Limb (tissue), 2 donors: ENCODE data around the gene DACT1.

Source experiments
- DNase-seq, 2 donors: peaks; one replicate each; pipeline ENCODE4 v3.0.0-alpha.2; 2016; ENCODE audit errors: extremely low spot score in 2 of 2

DACT1 gene

GRCh38 chr14:58635091-58635830 lies 2.5 kb upstream of the DACT1 start:
- DNase-seq, result peak in 1 of 2 donors; percentile 51

GRCh38 chr14:58636129-58636528 lies 1.6 kb upstream of the DACT1 start:
- no peak for DNase-seq

GRCh38 chr14:58637040-58637390 lies 747 bp upstream of the DACT1 start:
- DNase-seq, result peak; percentile 69 to 71

GRCh38 chr14:58638231-58639197 lies 752 bp downstream of the DACT1 start:
- peak in 1 of 2 donors; percentile 72 for DNase-seq

- no peak for DNase-seq
These were observed 1.4 kb downstream of the DACT1 start for GRCh38 chr14:58639198-58639565.

- DNase-seq, result peak; percentile 75 to 91
These were observed 2.2 kb downstream of the DACT1 start for GRCh38 chr14:58639842-58640484.

- no peak for DNase-seq
These were observed 3.2 kb downstream of the DACT1 start for GRCh38 chr14:58640959-58641358.

GRCh38 chr14:58641509-58641908 lies 3.7 kb downstream of the DACT1 start:
- no peak for DNase-seq

GRCh38 chr14:58643366-58643765 lies 5.6 kb downstream of the DACT1 start:
- no peak for DNase-seq

- DNase-seq, result no peak
These were observed 7.9 kb downstream of the DACT1 start for GRCh38 chr14:58645641-58646040.

GRCh38 chr14:58646479-58646878 lies 8.7 kb downstream of the DACT1 start:
- no peak for DNase-seq

- DNase-seq, result no peak
These were observed 10.0 kb downstream of the DACT1 start for GRCh38 chr14:58647777-58648176.

- DNase-seq, result no peak
These were observed 13.1 kb downstream of the DACT1 start for GRCh38 chr14:58650857-58651256.

- no peak for DNase-seq
These were observed 19.1 kb downstream of the DACT1 start for GRCh38 chr14:58656671-58657411.

- DNase-seq, result no peak
These were observed 21.3 kb downstream of the DACT1 start for GRCh38 chr14:58659061-58659460.

- no peak for DNase-seq
These were observed 22.1 kb downstream of the DACT1 start for GRCh38 chr14:58659846-58660245.

GRCh38 chr14:58660407-58660806 lies 22.6 kb downstream of the DACT1 start:
- no peak for DNase-seq

GRCh38 chr14:58662018-58662417 lies 24.3 kb downstream of the DACT1 start:
- no peak for DNase-seq

GRCh38 chr14:58662759-58663158 lies 25.0 kb downstream of the DACT1 start:
- no peak for DNase-seq

- peak in 1 of 2 donors; percentile 39 for DNase-seq
These were observed 25.8 kb downstream of the DACT1 start for GRCh38 chr14:58663494-58664111.
